ENCODE results near the gene MTSS2.

MTSS2 gene

GRCh38 chr16:70714581-70715054 lies 28.8 kb upstream of the MTSS2 start:
- DNase-seq, result no peak

DNA sequence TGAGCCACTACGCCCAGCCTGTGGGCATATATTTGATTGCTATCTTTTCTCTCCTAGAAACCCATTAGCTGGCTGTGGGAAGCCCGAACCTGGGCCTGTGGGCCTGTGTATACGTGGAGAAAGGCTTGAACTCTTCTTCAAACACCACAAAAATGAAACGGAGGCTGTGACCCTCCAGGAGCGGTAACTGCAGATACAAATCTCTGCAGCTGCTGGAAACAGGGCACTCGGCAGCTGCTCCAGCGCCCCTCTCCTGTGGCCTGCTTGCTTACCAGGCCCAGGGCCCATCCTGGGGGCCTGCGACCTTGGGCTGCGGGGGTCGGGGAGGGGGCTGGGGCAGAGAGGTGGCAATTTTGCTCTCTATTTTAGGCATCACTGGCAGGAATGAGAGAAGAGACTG lies 28.0 kb upstream of the MTSS2 start:
- DNase-seq, result no peak

DNA sequence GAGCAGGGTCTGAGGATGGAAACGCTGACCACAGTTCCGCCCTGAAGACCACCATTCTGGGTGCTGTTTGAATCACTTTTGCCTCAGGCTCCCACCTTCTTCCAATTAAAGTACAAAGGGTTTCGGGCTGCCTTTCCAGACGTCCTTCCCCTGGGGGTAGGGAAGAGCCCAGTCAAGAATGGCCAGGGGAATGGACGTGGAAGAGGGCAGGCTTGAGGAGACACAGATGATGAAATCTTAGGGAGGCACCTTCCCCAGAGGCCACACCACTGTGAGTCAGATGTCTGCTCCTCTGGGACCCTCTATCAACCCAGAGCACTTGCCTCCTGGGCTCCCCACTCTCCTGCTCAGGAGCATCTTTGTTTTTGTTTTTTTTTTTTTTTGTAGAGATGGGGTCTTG lies 27.5 kb upstream of the MTSS2 start:
- no peak for DNase-seq

- no peak for DNase-seq
Measured at GRCh38 chr16:70712942-70713341, 27.1 kb upstream of the MTSS2 start.

DNA sequence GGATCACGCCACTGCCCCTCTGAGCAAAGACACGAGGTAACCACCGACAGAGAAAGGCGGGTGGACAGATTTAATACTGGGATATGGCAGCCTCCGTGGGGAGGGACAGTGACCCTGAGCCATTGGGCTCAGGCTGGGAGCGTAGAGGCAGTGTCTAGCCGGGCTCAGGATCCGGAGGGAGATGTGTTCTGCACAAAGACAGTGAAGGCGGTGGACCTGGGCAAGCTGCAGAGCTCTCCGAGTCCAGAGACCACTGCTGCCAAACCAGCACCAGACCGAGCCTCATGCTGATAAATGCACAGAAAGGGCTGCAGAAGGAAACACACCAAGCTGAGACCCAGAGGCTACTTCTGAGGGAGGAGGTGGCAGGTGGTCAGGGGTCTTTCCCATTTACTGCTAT lies 26.5 kb upstream of the MTSS2 start:
- DNase-seq, result no peak

DNA sequence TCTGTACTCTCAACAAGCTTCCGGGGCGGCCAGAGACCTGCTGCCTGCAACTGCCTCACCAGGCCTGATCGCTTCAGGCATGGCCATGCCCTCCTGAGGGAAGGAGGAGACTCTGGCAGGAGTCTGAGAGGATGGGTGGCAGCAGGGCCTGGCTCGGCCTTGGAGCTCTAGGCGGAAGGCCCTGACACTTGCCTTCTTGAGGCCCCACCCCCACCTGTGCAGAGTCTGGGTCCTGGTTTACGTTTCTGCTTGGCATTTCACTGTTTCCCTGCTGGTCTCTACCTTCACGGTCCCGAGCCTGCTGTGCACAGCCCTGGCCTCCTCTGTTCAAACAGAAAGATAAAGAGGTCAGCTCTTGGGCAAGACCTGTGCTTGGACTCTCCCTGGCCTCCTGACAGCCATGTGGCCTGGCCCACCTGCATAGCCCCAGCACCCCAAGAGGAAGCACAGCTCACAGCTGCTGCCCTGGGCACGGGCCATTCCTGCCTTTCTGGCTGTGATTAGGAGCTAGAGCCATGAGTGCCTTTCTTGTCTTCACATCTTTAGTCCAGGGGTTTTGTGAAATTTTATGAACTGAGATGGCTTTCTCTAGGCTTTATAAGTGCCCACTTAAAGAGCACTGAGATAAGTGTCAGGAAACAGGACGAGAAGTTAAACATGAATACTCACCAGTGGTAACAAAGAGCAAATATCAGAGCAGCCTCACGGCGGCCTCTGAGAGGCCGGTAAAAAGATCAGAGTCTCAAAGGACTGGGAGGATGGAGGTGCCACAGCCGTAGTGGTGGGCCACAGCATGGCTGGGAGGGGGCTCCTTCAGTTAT lies 25.6 kb upstream of the MTSS2 start:
- no peak for DNase-seq

DNA sequence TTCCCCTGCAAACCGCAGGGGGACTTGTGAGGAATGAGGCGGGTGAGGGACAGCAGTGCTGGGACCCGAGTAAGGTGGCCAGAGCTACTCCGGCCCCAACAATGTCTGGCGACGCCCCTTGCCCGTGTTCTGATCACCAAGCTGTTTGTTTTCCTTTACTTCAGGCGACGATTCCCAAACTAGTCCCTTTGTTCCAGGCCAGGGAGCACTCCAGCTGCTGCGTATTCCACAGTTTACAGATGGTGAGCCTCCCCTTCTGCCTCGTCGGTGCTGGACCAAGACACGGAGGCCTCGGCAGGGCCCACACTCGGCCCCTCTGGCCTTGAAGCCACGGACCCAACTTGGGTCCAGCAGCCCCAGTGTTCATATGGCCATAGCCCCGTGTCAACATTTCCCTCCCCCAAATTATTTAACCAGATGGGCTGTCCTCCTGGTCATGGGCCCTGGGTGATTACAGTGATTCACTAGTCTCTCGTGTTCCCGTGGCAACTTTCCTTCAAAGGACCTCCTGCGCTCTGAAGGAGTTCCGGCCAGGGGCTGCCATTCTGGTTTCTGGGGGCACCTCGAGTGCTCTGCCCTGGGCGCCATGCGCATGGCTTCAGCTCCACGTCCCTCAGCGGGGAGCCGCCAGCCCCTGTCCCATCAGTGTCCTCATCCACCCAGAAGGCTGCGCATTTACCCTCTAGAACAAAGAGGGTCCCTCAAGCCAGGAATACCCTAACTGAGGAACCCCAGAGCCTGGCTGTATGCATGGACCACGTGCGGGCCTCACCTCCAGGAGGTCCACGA lies 24.8 kb upstream of the MTSS2 start:
- DNase-seq, result no peak

- DNase-seq, result no peak
Measured at GRCh38 chr16:70709942-70710341, 24.1 kb upstream of the MTSS2 start.

DNA sequence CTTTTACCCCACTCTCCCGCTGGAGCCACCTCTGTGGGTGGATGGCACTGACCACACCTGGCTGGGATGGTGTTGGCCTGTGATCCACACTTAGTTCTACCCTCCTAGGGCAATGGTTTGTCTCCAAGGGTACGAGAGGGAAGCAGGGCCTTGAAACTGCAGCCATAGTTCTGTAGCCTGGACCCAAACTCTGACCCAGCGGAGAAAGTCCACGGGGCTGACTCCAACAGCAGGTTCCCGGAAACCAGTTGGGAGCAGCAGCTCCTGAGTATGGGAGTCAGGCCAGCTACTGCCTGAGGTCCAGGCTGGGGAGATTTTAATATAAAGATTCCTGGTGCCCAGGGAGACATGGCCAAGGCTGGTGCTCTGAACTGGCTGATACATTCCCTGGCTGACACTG lies 23.6 kb upstream of the MTSS2 start:
- no peak for DNase-seq

DNA sequence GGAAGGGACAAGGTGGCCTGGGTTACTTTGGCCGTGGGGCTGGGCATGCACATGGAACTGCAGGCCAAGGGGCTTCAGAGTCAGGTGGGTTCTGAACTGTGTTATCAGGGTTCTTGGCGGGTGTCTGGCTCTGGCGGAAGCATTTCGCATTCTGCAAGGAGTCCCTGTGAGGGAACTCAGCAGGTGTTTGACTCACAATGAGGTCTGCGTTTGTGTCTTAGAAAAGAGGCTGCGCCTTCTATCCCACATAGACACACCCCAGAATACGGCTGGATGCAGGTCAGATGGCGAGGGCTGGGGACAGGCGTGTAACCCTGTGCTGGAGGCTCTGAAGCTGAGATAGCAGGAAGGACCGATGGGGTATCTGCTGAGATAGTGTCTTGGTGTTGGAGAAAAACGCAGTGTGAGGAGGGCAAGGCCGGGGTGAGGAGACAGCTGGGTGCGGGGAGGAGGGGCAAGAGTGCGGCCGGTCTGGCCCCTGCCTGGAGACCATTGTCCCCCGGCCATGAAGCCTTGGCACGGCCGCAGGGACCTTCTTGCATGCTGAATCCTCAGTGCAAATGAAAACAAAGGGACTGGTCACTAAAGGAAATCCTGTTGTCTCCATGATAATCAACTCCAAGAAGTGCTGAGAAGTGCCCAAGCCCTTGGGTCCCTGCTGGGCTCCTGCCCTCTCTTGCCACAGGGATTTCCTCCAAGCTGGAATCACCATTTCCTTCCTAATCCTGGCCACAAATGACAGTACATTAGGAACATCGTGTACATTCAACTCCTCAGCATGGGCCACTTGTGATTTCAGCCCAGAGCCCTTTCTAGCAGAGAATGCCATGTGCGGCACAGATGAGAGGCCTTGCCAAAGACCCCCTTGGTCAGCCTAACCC lies 22.8 kb upstream of the MTSS2 start:
- DNase-seq, result no peak

- DNase-seq, result no peak
Measured at GRCh38 chr16:70706948-70707465, 21.2 kb upstream of the MTSS2 start.

- no peak for DNase-seq
Measured at GRCh38 chr16:70705056-70705455, 19.2 kb upstream of the MTSS2 start.

GRCh38 chr16:70704586-70704985 lies 18.7 kb upstream of the MTSS2 start:
- DNase-seq, result no peak

DNA sequence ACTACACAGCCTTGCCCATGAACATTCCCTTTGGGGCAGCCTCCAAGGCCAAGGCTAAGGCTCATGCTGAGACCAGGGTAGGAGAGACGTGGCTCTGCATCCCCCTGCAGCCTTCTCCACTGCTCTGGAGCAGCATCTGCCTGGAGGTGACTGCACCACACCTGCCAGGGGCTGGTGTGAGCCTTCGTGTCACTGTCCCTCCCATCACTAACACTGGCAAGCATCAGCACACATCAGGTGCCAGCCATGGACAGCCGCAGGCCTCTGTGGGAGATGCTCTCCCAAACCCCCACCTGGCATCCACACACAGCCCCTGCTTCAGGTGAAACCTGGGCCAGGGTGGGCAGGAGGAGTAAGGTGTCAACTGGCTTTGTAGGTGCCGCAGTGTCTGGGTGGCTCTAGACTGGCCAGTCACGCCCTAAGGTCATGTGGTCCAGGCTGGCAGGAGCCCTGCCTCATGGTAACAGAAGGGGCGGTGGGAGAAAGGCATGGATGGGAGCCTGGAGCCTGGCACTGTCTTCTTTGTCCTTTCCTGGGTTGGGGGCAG lies 18.1 kb upstream of the MTSS2 start:
- DNase-seq, result no peak

- DNase-seq, result no peak
Measured at GRCh38 chr16:70703041-70703834, 17.4 kb upstream of the MTSS2 start.

- no peak for DNase-seq
Measured at GRCh38 chr16:70702624-70703023, 16.8 kb upstream of the MTSS2 start.

DNA sequence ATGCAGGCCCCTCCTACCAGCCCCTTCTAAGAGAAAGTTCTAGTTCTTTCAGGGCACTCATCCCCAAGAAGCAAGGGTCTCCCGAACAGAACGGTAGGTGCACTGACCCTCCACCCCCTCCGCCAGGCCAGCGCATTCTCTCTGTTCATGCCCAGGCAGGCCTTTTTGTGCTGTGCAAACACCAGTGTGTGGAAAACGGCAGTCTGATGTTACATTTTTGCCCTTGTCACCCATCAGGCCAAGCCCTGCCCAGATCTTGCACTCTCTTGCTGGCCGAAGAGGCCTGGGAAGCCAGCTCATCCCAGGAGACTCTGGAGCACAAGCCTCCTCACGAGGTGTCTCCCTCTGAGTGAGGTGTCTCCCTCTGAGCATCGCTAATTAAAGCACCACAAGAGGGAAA lies 16.1 kb upstream of the MTSS2 start:
- DNase-seq, result no peak

- no peak for DNase-seq
Measured at GRCh38 chr16:70701596-70701995, 15.7 kb upstream of the MTSS2 start.

DNA sequence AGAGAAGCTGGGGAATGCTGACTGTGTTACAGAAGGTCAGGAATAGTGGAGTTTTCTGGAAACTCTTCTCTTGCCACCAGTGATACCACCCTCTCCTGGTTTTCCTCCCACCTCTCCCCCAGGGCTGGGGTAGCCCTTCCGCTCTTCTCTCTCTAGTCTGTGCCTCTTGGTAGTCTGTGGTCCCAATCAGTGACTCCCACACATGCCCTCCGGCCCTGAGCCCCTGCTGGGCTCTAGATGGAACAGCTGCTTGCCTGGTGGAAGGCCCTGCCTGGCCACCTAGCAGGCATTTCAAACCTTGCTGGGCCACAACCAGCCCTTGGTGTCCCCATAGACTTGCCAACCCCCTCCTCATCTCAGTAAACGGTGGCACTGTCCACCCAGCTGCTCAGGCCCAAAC lies 15.2 kb upstream of the MTSS2 start:
- DNase-seq, result no peak

- DNase-seq, result no peak
Measured at GRCh38 chr16:70700101-70701020, 14.5 kb upstream of the MTSS2 start.

- DNase-seq, result no peak
Measured at GRCh38 chr16:70699696-70700095, 13.8 kb upstream of the MTSS2 start.
